Sigmoid colon (tissue), 4 donors: ENCODE data around the gene FAM9C.

ENCODE experiments used
- EP300 ChIP-seq, 4 donors: sonication (generic); formaldehyde crosslinking; IDR thresholded peaks; one replicate each; pipeline ENCODE4 v1.6.1; 2017; ENCODE audit warnings: antibody characterized with exemption in 4 of 4
- POLR2A ChIP-seq, 2 donors: fragments of 450-650 bp; IDR thresholded peaks; one replicate each; pipeline ENCODE4 v1.6.1; 2016; ENCODE audit warnings: antibody characterized with exemption in 2 of 2, mild to moderate bottlenecking in 2 of 2, moderate library complexity in 2 of 2
- TF ChIP-seq, protein P1 (sequence below), 4 experiments: fragments of 450-650 bp in 3 of 4; fragments of 200-600 bp in 1 of 4; IDR thresholded peaks; one replicate each; pipeline ENCODE4 v1.5.1; 2016 to 2019; ENCODE audit warnings: antibody characterized with exemption in 4 of 4, mild to moderate bottlenecking in 3 of 4, moderate library complexity in 2 of 4

GRCh38 chrX:13023567-13023966 lies 20.9 kb downstream of the FAM9C start:
- TF ChIP-seq, protein P1, sequence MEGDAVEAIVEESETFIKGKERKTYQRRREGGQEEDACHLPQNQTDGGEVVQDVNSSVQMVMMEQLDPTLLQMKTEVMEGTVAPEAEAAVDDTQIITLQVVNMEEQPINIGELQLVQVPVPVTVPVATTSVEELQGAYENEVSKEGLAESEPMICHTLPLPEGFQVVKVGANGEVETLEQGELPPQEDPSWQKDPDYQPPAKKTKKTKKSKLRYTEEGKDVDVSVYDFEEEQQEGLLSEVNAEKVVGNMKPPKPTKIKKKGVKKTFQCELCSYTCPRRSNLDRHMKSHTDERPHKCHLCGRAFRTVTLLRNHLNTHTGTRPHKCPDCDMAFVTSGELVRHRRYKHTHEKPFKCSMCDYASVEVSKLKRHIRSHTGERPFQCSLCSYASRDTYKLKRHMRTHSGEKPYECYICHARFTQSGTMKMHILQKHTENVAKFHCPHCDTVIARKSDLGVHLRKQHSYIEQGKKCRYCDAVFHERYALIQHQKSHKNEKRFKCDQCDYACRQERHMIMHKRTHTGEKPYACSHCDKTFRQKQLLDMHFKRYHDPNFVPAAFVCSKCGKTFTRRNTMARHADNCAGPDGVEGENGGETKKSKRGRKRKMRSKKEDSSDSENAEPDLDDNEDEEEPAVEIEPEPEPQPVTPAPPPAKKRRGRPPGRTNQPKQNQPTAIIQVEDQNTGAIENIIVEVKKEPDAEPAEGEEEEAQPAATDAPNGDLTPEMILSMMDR (IDR thresholded peaks at IDR 0.05) = no peak
- no peak for TF ChIP-seq POLR2A (IDR thresholded peaks at IDR 0.05)
- no peak for TF ChIP-seq EP300 (IDR thresholded peaks at IDR 0.05)
